Suprapubic skin (tissue), 4 donors: Measurements from ENCODE around the gene MYH3. TPM values are rescaled to one million over a fixed set of nuclear protein-coding genes. Genes with fewer than 3 reads are reported as not detected.

ENCODE experiments used
- DNase-seq, 2 donors: peaks; one replicate each; pipeline ENCODE4 v3.0.0-alpha.2; 2019; ENCODE audit warnings: low spot score in 2 of 2
- H3K27ac ChIP-seq: fragments of 200-600 bp; sonication (generic); one replicate; pipeline ENCODE4 v1.5.1; 2019
- H3K27me3 ChIP-seq: fragments of 200-600 bp; sonication (generic); one replicate; pipeline ENCODE4 v1.5.1; 2019
- H3K36me3 ChIP-seq: fragments of 200-600 bp; sonication (generic); one replicate; pipeline ENCODE4 v1.5.1; 2019
- H3K4me1 ChIP-seq: fragments of 200-600 bp; sonication (generic); one replicate; pipeline ENCODE4 v1.5.1; 2019
- H3K4me3 ChIP-seq: fragments of 200-600 bp; sonication (generic); one replicate; pipeline ENCODE4 v1.5.1; 2019; ENCODE audit warnings: mild to moderate bottlenecking
- H3K9me3 ChIP-seq: fragments of 200-600 bp; sonication (generic); one replicate; pipeline ENCODE4 v1.5.1; 2019
- EP300 ChIP-seq: sonication (generic); formaldehyde crosslinking; IDR thresholded peaks from one replicate; pipeline ENCODE4 v1.6.1; 2017; ENCODE audit warnings: antibody characterized with exemption
- POLR2A ChIP-seq, 2 donors: fragments of 450-650 bp; IDR thresholded peaks; one replicate each; pipeline ENCODE4 v1.6.1; 2017; ENCODE audit warnings: antibody characterized with exemption in 2 of 2, mild to moderate bottlenecking in 2 of 2, moderate library complexity in 2 of 2
- POLR2AphosphoS5 ChIP-seq, 3 donors: sonication (generic); formaldehyde crosslinking; IDR thresholded peaks; one replicate each; pipeline ENCODE4 v1.6.1; 2017; ENCODE audit warnings: antibody characterized with exemption in 3 of 3
- WGBS: methylation state at CpG from one replicate; pipeline ENCODE4 v1.1.5; 2018; 5-methylcytosine and 5-hydroxymethylcytosine counted together
- total RNA-seq, 4 donors: library from RNA; depleted of rRNA; stranded (reverse); fragments of >200 nt; gene quantifications; one replicate each; pipeline ENCODE4 v1.1.0, GENCODE V29; 2016
- TF ChIP-seq, protein P1 (sequence below), 2 donors: fragments of 200-600 bp in 1 of 2; fragments of 450-650 bp in 1 of 2; sonication (generic) in 1 of 2; IDR thresholded peaks; one replicate each; pipeline ENCODE4 v1.5.1; 2016 to 2019; ENCODE audit warnings: antibody characterized with exemption in 2 of 2, mild to moderate bottlenecking in 1 of 2, moderate library complexity in 1 of 2

Gene MYH3
- total RNA-seq, 4 donors from 2014 or later, result 0.89 to 6.5 (median 1.1) TPM

DNA sequence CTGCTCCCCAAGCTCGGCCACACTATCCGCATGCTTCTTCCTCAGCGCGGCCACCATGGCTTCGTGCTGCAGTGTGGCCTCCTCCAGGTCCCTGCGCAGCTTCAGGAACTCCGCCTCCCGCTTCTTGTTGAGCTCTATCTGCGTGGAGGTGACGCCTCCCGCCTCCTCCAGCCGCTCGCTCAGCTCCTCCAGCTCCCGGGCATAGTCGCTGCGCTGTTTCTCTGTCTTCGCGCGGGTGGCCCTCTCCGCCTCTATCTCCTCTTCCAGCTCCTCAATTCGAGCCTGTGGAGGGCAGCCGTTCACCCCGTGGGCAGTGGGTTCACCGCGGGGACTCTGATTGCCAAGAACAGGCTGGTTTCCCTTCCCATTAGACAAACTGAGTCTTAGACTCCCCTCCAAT lies 19.0 kb downstream of the MYH3 start:
- 94% methylated on average over 25 of the region's 25 CpGs for whole genome bisulfite sequencing
- Histone ChIP-seq H3K27ac (no peak overlapping the region), H3K9me3 (no peaks in the 10 kb centered on the region), H3K27me3 (no peaks in the 10 kb centered on the region), H3K4me1 (no peaks in the 10 kb centered on the region), H3K4me3 (no peak overlapping the region), H3K36me3 (peaks cover 48% of the 10 kb centered on the region)
- DNase-seq, result no peak
- TF ChIP-seq POLR2A (IDR thresholded peaks at IDR 0.05) (no peak), EP300 (no peak), POLR2AphosphoS5 (IDR thresholded peaks at IDR 0.05) (no peak)
- TF ChIP-seq, protein P1, sequence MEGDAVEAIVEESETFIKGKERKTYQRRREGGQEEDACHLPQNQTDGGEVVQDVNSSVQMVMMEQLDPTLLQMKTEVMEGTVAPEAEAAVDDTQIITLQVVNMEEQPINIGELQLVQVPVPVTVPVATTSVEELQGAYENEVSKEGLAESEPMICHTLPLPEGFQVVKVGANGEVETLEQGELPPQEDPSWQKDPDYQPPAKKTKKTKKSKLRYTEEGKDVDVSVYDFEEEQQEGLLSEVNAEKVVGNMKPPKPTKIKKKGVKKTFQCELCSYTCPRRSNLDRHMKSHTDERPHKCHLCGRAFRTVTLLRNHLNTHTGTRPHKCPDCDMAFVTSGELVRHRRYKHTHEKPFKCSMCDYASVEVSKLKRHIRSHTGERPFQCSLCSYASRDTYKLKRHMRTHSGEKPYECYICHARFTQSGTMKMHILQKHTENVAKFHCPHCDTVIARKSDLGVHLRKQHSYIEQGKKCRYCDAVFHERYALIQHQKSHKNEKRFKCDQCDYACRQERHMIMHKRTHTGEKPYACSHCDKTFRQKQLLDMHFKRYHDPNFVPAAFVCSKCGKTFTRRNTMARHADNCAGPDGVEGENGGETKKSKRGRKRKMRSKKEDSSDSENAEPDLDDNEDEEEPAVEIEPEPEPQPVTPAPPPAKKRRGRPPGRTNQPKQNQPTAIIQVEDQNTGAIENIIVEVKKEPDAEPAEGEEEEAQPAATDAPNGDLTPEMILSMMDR (IDR thresholded peaks at IDR 0.05), result no peak

- no peaks in the 10 kb centered on the region for H3K9me3 ChIP-seq
- no peak for DNase-seq
- peaks cover 38% of the 10 kb centered on the region for H3K36me3 ChIP-seq
- H3K4me1 ChIP-seq, result peaks cover 6% of the 10 kb centered on the region
- H3K27me3 ChIP-seq, result no peaks in the 10 kb centered on the region
- no peak overlapping the region for H3K4me3 ChIP-seq
- 90% methylated on average over 14 of the region's 14 CpGs for WGBS
- no peak overlapping the region for H3K27ac ChIP-seq
- TF ChIP-seq POLR2A (IDR thresholded peaks at IDR 0.05) (no peak), POLR2AphosphoS5 (IDR thresholded peaks at IDR 0.05) (no peak), EP300 (no peak)
- TF ChIP-seq, protein P1 (IDR thresholded peaks at IDR 0.05), result no peak
These were observed 21.8 kb downstream of the MYH3 start for GRCh38 chr17:10635290-10635689.

GRCh38 chr17:10633738-10634379 lies 23.2 kb downstream of the MYH3 start:
- DNase-seq, result no peak
- Histone ChIP-seq H3K4me1 (peaks cover 6% of the 10 kb centered on the region), H3K27ac (no peak overlapping the region), H3K27me3 (no peaks in the 10 kb centered on the region), H3K9me3 (no peaks in the 10 kb centered on the region), H3K36me3 (peaks cover 29% of the 10 kb centered on the region), H3K4me3 (no peak overlapping the region)
- TF ChIP-seq POLR2A (IDR thresholded peaks at IDR 0.05) (no peak), POLR2AphosphoS5 (IDR thresholded peaks at IDR 0.05) (no peak), EP300 (no peak)
- TF ChIP-seq, protein P1 (IDR thresholded peaks at IDR 0.05), result no peak
- WGBS, result 90% methylated on average over 15 of the region's 15 CpGs

DNA sequence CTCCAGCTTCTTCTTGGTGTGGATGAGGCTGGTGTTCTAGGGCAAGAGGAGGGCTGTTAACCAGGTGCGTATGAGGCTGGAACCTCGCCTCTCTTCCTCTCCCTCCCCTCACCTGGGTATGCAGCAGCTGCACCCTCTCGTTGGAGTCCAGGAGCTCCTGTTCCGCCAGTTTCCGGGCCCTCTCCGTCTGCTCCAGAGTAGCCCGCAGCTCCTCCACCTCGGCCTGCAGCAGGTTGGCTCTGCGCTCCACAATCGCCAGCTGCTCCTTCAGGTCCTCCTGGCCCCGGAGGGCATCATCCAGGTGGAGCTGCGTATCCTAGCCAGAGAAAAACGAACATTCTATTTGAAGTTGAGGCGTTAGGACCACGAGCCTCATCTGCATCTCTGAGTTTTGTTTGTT lies 25.4 kb downstream of the MYH3 start:
- H3K36me3 ChIP-seq, result peaks cover 16% of the 10 kb centered on the region
- H3K4me3 ChIP-seq, result no peak overlapping the region
- H3K4me1 ChIP-seq, result peaks cover 6% of the 10 kb centered on the region
- DNase-seq, result no peak
- no peaks in the 10 kb centered on the region for H3K27me3 ChIP-seq
- no peak overlapping the region for H3K27ac ChIP-seq
- TF ChIP-seq POLR2A (IDR thresholded peaks at IDR 0.05) (no peak), POLR2AphosphoS5 (IDR thresholded peaks at IDR 0.05) (no peak), EP300 (no peak)
- TF ChIP-seq, protein P1 (IDR thresholded peaks at IDR 0.05), result no peak
- H3K9me3 ChIP-seq, result no peaks in the 10 kb centered on the region
- 58% methylated on average over 15 of the region's 15 CpGs for WGBS

DNA sequence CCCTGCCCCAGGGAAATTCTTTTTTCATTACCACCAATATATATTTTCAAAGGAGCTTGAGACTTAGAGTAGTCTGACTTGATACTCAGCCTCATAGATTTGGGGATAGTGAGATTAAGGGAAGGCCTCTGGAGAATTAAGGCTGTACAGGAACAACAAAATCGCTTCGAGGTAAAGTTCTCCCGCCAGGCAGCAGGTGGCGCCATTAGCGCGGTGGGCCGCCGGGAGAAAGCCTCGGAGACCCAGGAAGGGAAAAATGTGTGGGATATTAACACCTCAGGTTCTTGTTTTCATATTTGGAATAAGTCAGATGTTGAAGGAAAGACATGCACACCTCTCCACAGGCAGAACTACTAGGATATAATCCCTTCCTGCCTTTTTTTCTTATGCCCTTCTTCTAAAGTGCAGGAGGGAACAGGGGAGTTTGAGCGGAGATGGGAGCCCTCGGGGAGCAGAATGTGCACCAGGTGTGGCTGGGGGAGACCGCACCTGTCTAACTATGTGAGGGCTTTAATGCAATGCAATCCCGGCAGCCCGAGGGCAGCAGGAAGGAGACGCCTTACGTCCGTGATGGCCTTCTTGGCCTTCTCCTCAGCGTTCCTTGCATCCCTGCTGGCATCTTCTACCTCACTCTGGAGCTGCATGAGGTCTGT lies 25.9 kb downstream of the MYH3 start:
- no peaks in the 10 kb centered on the region for H3K27me3 ChIP-seq
- no peak for TF ChIP-seq EP300
- TF ChIP-seq POLR2A (IDR thresholded peaks at IDR 0.05), result no peak
- TF ChIP-seq POLR2AphosphoS5 (IDR thresholded peaks at IDR 0.05), result no peak
- TF ChIP-seq, protein P1 (IDR thresholded peaks at IDR 0.05), result peak; percentile 35 to 83
- whole genome bisulfite sequencing, result 33% methylated on average over 18 of the region's 18 CpGs
- H3K36me3 ChIP-seq, result peaks cover 16% of the 10 kb centered on the region
- no peak for DNase-seq
- H3K27ac ChIP-seq, result no peak overlapping the region
- H3K4me1 ChIP-seq, result peaks cover 6% of the 10 kb centered on the region
- no peak overlapping the region for H3K4me3 ChIP-seq
- H3K9me3 ChIP-seq, result no peaks in the 10 kb centered on the region
